OCI-LY7 (cell line): Measurements from ENCODE around the gene SPDYE3. TPM values are rescaled to one million over a fixed set of nuclear protein-coding genes. Genes with fewer than 3 reads are reported as not detected.
"Not testable (repeated sequence)": the region's sequence is repeated elsewhere in the genome, so short reads cannot be mapped to it uniquely, and the experiment has no call there.

Source experiments
- BruUV-seq: library from RNA; stranded (reverse); fragments of 400-500 nt; replicated peaks from 2 replicates; lab custom pipeline; 2021; lab: Mats Ljungman, UMichigan
- CTCF ChIA-PET: fragments of 300-600 bp; sonication (Branson Sonifier 250); formaldehyde crosslinking; loops from one replicate; lab custom pipeline; 2022; ENCODE audit warnings: antibody characterized with exemption; ENCODE audit not compliant: unreplicated experiment; lab: Charles Lee
- POLR2A ChIA-PET: fragments of 300-600 bp; sonication (Branson Sonifier 250); formaldehyde crosslinking; loops from one replicate; lab custom pipeline; 2022; ENCODE audit warnings: antibody characterized with exemption; lab: Charles Lee
- DNase-seq: peaks from one replicate; pipeline ENCODE4 v3.0.0-alpha.2; 2015; ENCODE audit warnings: low spot score
- H2AFZ ChIP-seq: fragments of 200-600 bp; sonication (generic), shearing (Covaris generic); 2 replicates; pipeline ENCODE4 v1.6.1; 2014; ENCODE audit warnings: mild to moderate bottlenecking, antibody characterized with exemption, low read length, moderate library complexity
- H3K27ac ChIP-seq: fragments of 200-600 bp; sonication (generic); 2 replicates; pipeline ENCODE4 v1.5.1; 2014; ENCODE audit warnings: mixed run types, low read depth, mild to moderate bottlenecking, moderate library complexity, low read length, inconsistent platforms; ENCODE audit not compliant: poor library complexity, severe bottlenecking
- H3K36me3 ChIP-seq: fragments of 200-600 bp; sonication (generic); 2 replicates; pipeline ENCODE4 v1.6.1; 2014; ENCODE audit warnings: mild to moderate bottlenecking, antibody characterized with exemption, low read length, moderate library complexity, mixed read lengths; ENCODE audit not compliant: insufficient read depth
- H3K4me1 ChIP-seq: fragments of 200-600 bp; sonication (generic); 2 replicates; pipeline ENCODE4 v1.5.1; 2014; ENCODE audit warnings: mild to moderate bottlenecking, low read length; ENCODE audit not compliant: insufficient read depth, poor library complexity, severe bottlenecking
- H3K4me2 ChIP-seq: fragments of 200-600 bp; sonication (generic); 2 replicates; pipeline ENCODE4 v1.6.1; 2014; ENCODE audit warnings: mild to moderate bottlenecking, low read length
- H3K4me3 ChIP-seq: fragments of 200-600 bp; sonication (generic); 2 replicates; pipeline ENCODE4 v1.5.1; 2014; ENCODE audit warnings: mild to moderate bottlenecking, low read depth, low read length; ENCODE audit not compliant: poor library complexity, severe bottlenecking
- H3K79me2 ChIP-seq: fragments of 200-600 bp; sonication (generic); 2 replicates; pipeline ENCODE4 v1.6.1; 2016; ENCODE audit warnings: low read depth, mild to moderate bottlenecking, low read length, moderate library complexity, mixed read lengths; ENCODE audit not compliant: insufficient read depth
- H3K9me2 ChIP-seq: fragments of 200-600 bp; sonication (generic); 2 replicates; pipeline ENCODE4 v1.6.1; 2016; ENCODE audit warnings: mild to moderate bottlenecking, low read length, mixed read lengths; ENCODE audit not compliant: insufficient read depth
- H3K9me3 ChIP-seq: fragments of 200-600 bp; sonication (generic); 2 replicates; pipeline ENCODE4 v1.6.1; 2014; ENCODE audit warnings: mild to moderate bottlenecking, mixed run types, low read length, mixed read lengths
- H4K20me1 ChIP-seq: fragments of 200-600 bp; sonication (generic); 2 replicates; pipeline ENCODE4 v1.6.1; 2014; ENCODE audit warnings: mild to moderate bottlenecking, antibody characterized with exemption, low read length, moderate library complexity, mixed read lengths; ENCODE audit not compliant: insufficient read depth
- intact Hi-C: fragments of 100-400 bp; cut with micrococcal nuclease; formaldehyde crosslinking; loops from one replicate; pipeline ENCODE4 v1.10.0; 2022; ENCODE audit not compliant: unreplicated experiment
- total RNA-seq, 2 experiments: library from RNA; depleted of rRNA in 1 of 2; stranded (reverse); fragments of >200 nt in 1 of 2; shearing (Covaris generic) in 1 of 2; gene quantifications; 2 replicates each; pipeline ENCODE4 v1.2.3, GENCODE V29; 2014 to 2022

The SPDYE3 gene
- total RNA-seq, 2 experiments from 2014 or later: not detected

- H3K36me3 ChIP-seq: peaks cover 14% of the 10 kb centered on the region
- H2AFZ ChIP-seq, H3K4me2 ChIP-seq, H3K4me1 ChIP-seq, H3K4me3 ChIP-seq, POLR2A ChIA-PET, H3K9me2 ChIP-seq, BruUV-seq, H4K20me1 ChIP-seq, H3K79me2 ChIP-seq, intact Hi-C loops, H3K9me3 ChIP-seq, DNase-seq, H3K27ac ChIP-seq, CTCF ChIA-PET: not testable (repeated sequence)
Measured at GRCh38 chr7:100318329-100318728, 10.8 kb downstream of the SPDYE3 start.

- DNase-seq, H3K4me2 ChIP-seq, BruUV-seq, H3K27ac ChIP-seq, intact Hi-C loops, POLR2A ChIA-PET, CTCF ChIA-PET, H3K9me2 ChIP-seq, H3K4me1 ChIP-seq, H3K79me2 ChIP-seq, H4K20me1 ChIP-seq, H3K4me3 ChIP-seq, H2AFZ ChIP-seq, H3K9me3 ChIP-seq: not testable (repeated sequence)
- H3K36me3 ChIP-seq: peaks cover 30% of the 10 kb centered on the region
Measured at GRCh38 chr7:100321648-100322047, 14.1 kb downstream of the SPDYE3 start.

DNA sequence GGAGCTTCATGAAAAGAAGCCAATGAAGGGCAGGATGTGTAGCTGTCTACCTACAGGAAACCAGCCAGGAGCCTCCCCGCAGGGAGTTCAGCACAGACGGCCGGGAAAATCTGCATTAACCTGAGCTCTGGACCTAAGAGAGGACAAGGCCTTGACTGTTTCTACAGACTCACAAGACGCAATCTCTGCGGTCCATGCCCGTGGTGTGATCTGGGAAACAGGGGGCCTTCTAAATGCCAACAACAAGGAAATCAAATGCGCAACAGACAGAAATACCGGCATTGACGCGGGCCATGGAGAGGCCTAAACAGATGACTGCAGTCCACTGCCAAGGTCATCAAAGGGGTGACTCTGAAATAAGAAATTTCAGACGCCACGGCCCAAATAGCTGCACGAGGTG, 16.7 kb downstream of the SPDYE3 start:
- H3K9me3 ChIP-seq, H2AFZ ChIP-seq, H3K79me2 ChIP-seq, DNase-seq, H3K27ac ChIP-seq, H4K20me1 ChIP-seq, POLR2A ChIA-PET, intact Hi-C loops, H3K4me1 ChIP-seq, H3K4me2 ChIP-seq, H3K4me3 ChIP-seq, BruUV-seq, H3K9me2 ChIP-seq, CTCF ChIA-PET: not testable (repeated sequence)
- H3K36me3 ChIP-seq: peaks cover 44% of the 10 kb centered on the region

GRCh38 chr7:100325671-100326070, 18.2 kb downstream of the SPDYE3 start:
- CTCF ChIA-PET, H3K4me2 ChIP-seq, BruUV-seq, H3K9me2 ChIP-seq, H4K20me1 ChIP-seq, DNase-seq, H3K27ac ChIP-seq, intact Hi-C loops, H3K9me3 ChIP-seq, H3K79me2 ChIP-seq, H3K4me1 ChIP-seq, H3K4me3 ChIP-seq, H2AFZ ChIP-seq: not testable (repeated sequence)
- H3K36me3 ChIP-seq: peaks cover 41% of the 10 kb centered on the region
- POLR2A ChIA-PET: interaction anchor here (0.6 kb wide), 1 partner anchor 287 kb away, joined by 4 read pairs; the partner anchor contains the start of gene MOSPD3

GRCh38 chr7:100326914-100327313, 19.4 kb downstream of the SPDYE3 start:
- H3K9me2 ChIP-seq, H4K20me1 ChIP-seq, POLR2A ChIA-PET, H3K4me3 ChIP-seq, H3K9me3 ChIP-seq, H3K79me2 ChIP-seq, H2AFZ ChIP-seq, BruUV-seq, CTCF ChIA-PET, H3K4me2 ChIP-seq, H3K4me1 ChIP-seq, H3K27ac ChIP-seq, DNase-seq, intact Hi-C loops: not testable (repeated sequence)
- H3K36me3 ChIP-seq: peaks cover 42% of the 10 kb centered on the region

DNA sequence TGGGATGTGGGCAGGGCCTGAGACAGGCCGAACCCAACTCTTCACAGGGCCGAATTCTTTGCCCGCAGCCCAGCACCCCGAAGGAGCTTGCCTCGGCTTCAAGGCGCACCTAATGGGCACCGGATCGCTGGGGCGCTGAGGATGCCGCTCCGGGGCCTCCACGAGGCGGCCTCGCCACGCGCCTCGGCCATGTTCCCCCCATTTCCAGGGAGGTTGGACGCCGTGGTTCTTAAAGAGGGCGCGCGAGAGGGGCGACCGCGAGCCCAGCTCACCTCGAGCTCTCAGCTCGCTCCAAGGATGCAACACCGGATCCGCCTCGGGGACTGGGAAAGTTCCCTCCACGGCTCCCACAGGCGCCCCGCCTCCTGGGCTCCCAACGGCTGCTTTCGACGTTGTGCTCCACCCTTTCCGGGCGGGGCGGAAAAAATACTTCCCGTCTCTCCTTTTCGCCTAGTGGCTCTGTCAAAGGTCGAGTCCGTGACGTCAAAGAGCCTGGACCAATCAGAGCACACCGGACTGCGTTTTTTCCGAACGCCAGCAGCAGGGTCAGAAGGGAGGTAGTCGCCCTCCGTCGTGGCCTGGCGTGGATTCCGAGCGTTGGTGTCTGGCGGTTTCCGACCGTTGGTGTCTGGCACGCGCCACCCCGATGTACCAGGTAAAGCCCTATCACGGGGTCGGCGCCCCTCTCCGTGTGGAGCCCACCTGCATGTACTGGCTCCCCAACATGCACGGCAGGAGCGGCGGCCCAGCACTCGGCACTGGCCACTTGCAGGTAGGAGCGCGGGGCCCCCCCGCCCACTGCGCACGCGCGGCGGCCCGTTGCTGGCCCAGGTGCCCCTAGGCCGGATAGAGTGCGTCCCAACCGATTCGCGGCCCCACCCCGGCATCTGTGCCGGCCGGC, 28.3 kb downstream of the SPDYE3 start:
- H3K4me3 ChIP-seq: peak overlapping the region; percentile 95
- intact Hi-C loops: not testable (repeated sequence)

More for the DNA sequence above, 28.3 kb downstream of the SPDYE3 start:
- H3K79me2 ChIP-seq: peaks cover 41% of the 10 kb centered on the region
- peak overlapping the region; percentile 69 for H3K4me2 ChIP-seq
- H4K20me1 ChIP-seq, H3K9me3 ChIP-seq, BruUV-seq, CTCF ChIA-PET, H2AFZ ChIP-seq, POLR2A ChIA-PET, H3K9me2 ChIP-seq: not testable (repeated sequence)
- H3K27ac ChIP-seq: peak overlapping the region; percentile 75
- DNase-seq: peak; percentile 90
- peaks cover 29% of the 10 kb centered on the region for H3K36me3 ChIP-seq
- peaks cover 19% of the 10 kb centered on the region for H3K4me1 ChIP-seq
